Ascending aorta (tissue), 2 donors: Measurements from ENCODE around the gene CLDN11. TPM values are rescaled to one million over a fixed set of nuclear protein-coding genes. Genes with fewer than 3 reads are reported as not detected.

ENCODE experiments used
- DNase-seq, 2 donors: peaks; one replicate each; pipeline ENCODE4 v3.0.0-alpha.2; 2019; ENCODE audit warnings: low spot score in 2 of 2
- H3K27ac ChIP-seq, 2 donors: fragments of 200-600 bp; sonication (generic); one replicate each; pipeline ENCODE4 v1.5.1; 2016 to 2017; ENCODE audit warnings: mild to moderate bottlenecking in 1 of 2
- H3K27me3 ChIP-seq: fragments of 200-600 bp; sonication (generic); one replicate; pipeline ENCODE4 v1.5.1; 2017
- H3K36me3 ChIP-seq, 2 donors: fragments of 200-600 bp; sonication (generic); one replicate each; pipeline ENCODE4 v1.5.1; 2016
- H3K4me1 ChIP-seq, 2 donors: fragments of 200-600 bp; sonication (generic); one replicate each; pipeline ENCODE4 v1.5.1; 2016 to 2017; ENCODE audit warnings: mild to moderate bottlenecking in 1 of 2
- H3K4me3 ChIP-seq, 2 donors: fragments of 200-600 bp; sonication (generic); one replicate each; pipeline ENCODE4 v1.5.1; 2016 to 2017; ENCODE audit warnings: mild to moderate bottlenecking in 1 of 2
- H3K9me3 ChIP-seq, 2 donors: fragments of 200-600 bp; sonication (generic); one replicate each; pipeline ENCODE4 v1.5.1; 2016
- intact Hi-C: fragments of 100-400 bp; cut with DNase I; formaldehyde crosslinking; loops from one replicate; pipeline ENCODE4 v1.15.1; 2023
- total RNA-seq: library from RNA; depleted of rRNA; stranded (reverse); fragments of >200 nt; gene quantifications from one replicate; pipeline ENCODE4 v1.1.0, GENCODE V29; 2016
- TF ChIP-seq, protein P1 (sequence below), 3 experiments: fragments of 200-600 bp in 2 of 3; fragments of 450-650 bp in 1 of 3; sonication (generic) in 2 of 3; IDR thresholded peaks; one replicate each; pipeline ENCODE4 v1.5.1; 2016 to 2019; ENCODE audit warnings: antibody characterized with exemption in 3 of 3, mild to moderate bottlenecking in 1 of 3, moderate library complexity in 1 of 3

CLDN11 gene
- total RNA-seq, 1 donor from 2014 or later: 7.0 TPM

DNA sequence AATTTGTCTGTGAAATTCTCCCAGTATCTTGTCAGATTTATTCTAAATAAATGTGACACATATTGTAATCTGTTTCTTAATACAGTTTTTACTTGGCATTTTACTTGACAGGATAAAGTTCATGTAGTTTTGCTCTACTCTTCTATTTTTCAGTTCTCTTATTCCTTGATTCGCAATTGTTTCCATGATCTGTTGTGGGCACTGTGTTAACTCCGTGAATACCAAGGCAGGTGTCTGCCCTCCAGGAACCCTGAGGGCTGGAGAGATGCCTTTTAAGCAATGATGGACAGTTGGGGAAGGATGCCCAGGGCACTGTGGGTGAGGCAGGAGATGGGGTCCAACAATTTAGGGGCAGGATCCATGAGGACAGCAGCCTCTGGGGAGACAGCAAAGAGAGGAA, 3.1 kb downstream of the CLDN11 start:
- Histone ChIP-seq H3K4me3 (no peak overlapping the region), H3K36me3 (no peaks in the 10 kb centered on the region), H3K4me1 (peaks cover 7 to 9% of the 10 kb centered on the region in 2 donors), H3K9me3 (no peaks in the 10 kb centered on the region), H3K27me3 (no peaks in the 10 kb centered on the region), H3K27ac (no peak overlapping the region)
- TF ChIP-seq, protein P1, sequence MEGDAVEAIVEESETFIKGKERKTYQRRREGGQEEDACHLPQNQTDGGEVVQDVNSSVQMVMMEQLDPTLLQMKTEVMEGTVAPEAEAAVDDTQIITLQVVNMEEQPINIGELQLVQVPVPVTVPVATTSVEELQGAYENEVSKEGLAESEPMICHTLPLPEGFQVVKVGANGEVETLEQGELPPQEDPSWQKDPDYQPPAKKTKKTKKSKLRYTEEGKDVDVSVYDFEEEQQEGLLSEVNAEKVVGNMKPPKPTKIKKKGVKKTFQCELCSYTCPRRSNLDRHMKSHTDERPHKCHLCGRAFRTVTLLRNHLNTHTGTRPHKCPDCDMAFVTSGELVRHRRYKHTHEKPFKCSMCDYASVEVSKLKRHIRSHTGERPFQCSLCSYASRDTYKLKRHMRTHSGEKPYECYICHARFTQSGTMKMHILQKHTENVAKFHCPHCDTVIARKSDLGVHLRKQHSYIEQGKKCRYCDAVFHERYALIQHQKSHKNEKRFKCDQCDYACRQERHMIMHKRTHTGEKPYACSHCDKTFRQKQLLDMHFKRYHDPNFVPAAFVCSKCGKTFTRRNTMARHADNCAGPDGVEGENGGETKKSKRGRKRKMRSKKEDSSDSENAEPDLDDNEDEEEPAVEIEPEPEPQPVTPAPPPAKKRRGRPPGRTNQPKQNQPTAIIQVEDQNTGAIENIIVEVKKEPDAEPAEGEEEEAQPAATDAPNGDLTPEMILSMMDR (IDR thresholded peaks at IDR 0.05): no peak
- DNase-seq: no peak
- intact Hi-C loops: no loop called here

DNA sequence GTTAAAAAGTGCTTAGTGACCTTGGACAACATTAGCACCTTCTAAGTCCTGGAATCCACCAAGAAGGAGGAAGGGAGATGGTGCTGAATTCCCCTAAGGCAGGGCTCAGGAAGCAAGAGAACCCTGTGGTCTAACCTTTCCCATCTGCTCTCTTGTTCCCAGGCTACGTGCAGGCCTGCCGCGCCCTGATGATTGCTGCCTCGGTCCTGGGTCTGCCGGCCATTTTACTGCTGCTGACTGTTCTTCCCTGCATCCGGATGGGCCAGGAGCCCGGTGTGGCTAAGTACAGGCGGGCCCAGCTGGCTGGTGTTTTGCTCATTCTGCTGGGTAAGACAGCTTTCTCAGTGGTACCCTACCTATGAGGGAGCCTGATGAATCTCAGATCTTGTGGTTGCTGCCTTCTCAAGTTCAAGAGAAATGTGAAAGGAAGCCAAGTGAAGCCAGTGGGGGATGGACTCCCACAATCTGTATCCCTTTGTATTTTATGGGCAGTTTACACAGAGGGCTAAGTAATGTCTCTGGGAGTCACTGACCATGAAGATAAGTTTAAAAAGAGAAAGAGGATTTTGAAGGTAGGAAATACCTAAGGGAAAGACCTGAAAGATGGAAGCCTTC, 4.4 kb downstream of the CLDN11 start:
- no peak for DNase-seq
- H3K27ac ChIP-seq: no peak overlapping the region
- no peak overlapping the region for H3K4me3 ChIP-seq
- H3K36me3 ChIP-seq: no peaks in the 10 kb centered on the region
- H3K9me3 ChIP-seq: no peaks in the 10 kb centered on the region
- no peaks in the 10 kb centered on the region for H3K27me3 ChIP-seq
- intact Hi-C loops: no loop called here
- TF ChIP-seq, protein P1 (IDR thresholded peaks at IDR 0.05): no peak
- H3K4me1 ChIP-seq: peaks cover 7% of the 10 kb centered on the region in 2 donors

DNA sequence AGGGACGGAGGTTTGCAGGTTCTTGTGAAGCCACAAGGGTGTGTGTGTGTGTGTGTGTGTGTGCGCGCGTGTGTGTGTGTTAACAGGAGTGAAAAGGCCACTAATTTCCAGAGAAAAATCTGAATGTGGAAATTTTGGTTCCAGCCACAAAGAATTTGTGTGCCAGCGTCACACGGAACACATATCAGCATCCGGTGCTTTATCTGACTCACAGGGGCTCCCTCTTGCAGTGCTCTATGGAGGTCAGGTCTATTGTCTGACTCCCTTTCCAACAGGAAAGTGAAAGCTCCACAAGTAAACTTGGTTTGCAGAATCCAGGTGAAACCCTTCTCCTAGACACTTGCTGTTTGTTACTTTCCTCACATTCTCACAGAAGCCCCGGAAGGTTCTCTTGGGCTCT, 6.2 kb downstream of the CLDN11 start:
- no peaks in the 10 kb centered on the region for H3K9me3 ChIP-seq
- DNase-seq: no peak
- no peaks in the 10 kb centered on the region for H3K36me3 ChIP-seq
- no peak overlapping the region for H3K4me3 ChIP-seq
- no peaks in the 10 kb centered on the region for H3K27me3 ChIP-seq
- H3K4me1 ChIP-seq: peaks cover 0 to under 1% of the 10 kb centered on the region in 2 donors
- intact Hi-C loops: no loop called here
- TF ChIP-seq, protein P1 (IDR thresholded peaks at IDR 0.05): no peak
- H3K27ac ChIP-seq: no peak overlapping the region

DNA sequence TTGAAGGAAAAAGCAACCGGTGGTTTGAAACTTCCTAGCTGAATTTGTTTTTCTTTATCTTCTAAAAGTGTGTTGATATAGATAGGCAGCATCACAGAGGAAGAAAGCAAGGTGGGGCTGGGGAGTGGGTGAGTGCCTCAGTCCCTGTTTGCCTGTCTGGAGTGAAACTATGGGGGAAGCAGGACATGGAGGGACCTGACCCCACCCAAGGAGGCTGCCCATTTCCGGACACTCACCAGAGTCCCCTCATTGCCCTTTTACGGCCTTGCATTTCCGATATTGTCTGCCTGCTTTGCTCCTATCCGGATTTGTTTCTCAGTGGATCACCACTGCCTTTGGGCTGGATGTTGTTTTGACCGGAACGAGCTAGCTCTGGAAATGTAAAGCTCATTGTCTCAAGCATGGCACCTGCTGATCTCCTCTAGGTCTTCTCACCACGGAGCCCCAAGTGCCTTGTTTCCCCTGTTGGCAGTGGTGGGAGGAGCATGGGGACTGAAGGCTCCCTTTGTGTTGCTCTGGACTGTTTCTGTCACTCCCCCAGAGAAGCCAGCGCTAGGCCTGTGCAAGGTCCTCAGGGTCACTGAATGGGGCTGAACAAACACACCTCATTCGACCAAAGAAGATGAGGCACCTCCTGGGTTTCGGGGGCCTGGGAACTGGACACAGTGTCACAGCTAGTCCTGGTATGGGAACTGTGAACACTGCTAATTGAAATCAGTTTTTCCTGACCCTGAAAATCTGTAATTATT, 7.0 kb downstream of the CLDN11 start:
- DNase-seq: no peak
- Histone ChIP-seq H3K27me3 (no peaks in the 10 kb centered on the region), H3K27ac (no peak overlapping the region), H3K4me1 (no peaks in the 10 kb centered on the region), H3K9me3 (no peaks in the 10 kb centered on the region), H3K4me3 (no peak overlapping the region), H3K36me3 (no peaks in the 10 kb centered on the region)
- TF ChIP-seq, protein P1 (IDR thresholded peaks at IDR 0.05): no peak
- intact Hi-C loops: no loop called here

DNA sequence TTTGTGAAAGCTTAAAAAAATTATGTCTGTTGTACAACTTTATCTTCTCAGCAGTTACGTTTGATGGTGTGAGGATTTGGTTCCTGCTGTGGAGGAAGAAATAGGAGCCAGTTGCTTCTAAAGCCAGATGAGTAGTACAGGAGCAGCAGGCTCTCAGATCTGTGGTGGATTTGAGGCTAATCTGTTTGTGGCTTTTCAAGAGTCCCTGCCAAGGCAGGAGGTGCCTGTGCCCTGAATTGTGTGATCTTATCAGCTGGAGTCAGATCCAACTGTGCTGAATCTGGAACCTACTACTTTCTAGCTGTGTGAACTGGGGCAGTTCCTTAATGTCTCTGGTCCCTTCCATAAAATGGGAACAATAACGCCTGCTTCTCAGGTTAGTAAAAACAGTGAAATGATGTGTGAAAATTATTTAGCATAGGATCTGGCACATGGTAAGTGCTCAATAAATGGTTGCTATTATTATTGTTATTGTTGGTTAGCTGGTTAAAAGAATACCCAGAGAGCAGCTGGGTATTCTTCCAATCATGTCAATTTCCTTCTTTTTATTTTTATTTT, 7.7 kb downstream of the CLDN11 start:
- Histone ChIP-seq H3K9me3 (no peaks in the 10 kb centered on the region), H3K27me3 (no peaks in the 10 kb centered on the region), H3K36me3 (no peaks in the 10 kb centered on the region), H3K4me1 (no peaks in the 10 kb centered on the region), H3K27ac (no peak overlapping the region), H3K4me3 (no peak overlapping the region)
- TF ChIP-seq, protein P1 (IDR thresholded peaks at IDR 0.05): no peak
- DNase-seq: no peak
- intact Hi-C loops: no loop called here
